Keratinocyte (primary cell): ENCODE results near the gene GALNT6. TPM values are rescaled to one million over a fixed set of nuclear protein-coding genes. Genes with fewer than 3 reads are reported as not detected.

Experiments used
- DNase-seq: peaks from one replicate; pipeline ENCODE4 v3.0.0-alpha.2; 2011; ENCODE audit warnings: low read depth, missing footprints, low spot score
- FAIRE-seq: peaks from 2 replicates; lab custom pipeline; 2011; peaks lifted over from hg19 to GRCh38; lab: Jason Lieb, UNC
- H2AFZ ChIP-seq: 2 replicates; pipeline ENCODE4 v1.6.0; 2012; ENCODE audit warnings: low read length, control low read depth, inconsistent platforms; ENCODE audit not compliant: control insufficient read depth
- H3K27ac ChIP-seq: 2 replicates; pipeline ENCODE4 v1.5.1; 2011; ENCODE audit warnings: low read length; ENCODE audit not compliant: control insufficient read depth, insufficient read depth
- H3K27me3 ChIP-seq: 3 replicates; pipeline ENCODE4 v1.6.0; 2011; ENCODE audit warnings: low read length; ENCODE audit not compliant: control insufficient read depth, insufficient read depth; ENCODE audit errors: extremely low read depth
- H3K36me3 ChIP-seq, 2 experiments: 2 replicates in 1 of 2; 3 replicates in 1 of 2; pipeline ENCODE4 v1.5.1; 2011; ENCODE audit warnings: low read length in 2 of 2, mild to moderate bottlenecking in 1 of 2; ENCODE audit not compliant: control insufficient read depth in 2 of 2, insufficient read depth in 2 of 2; ENCODE audit errors: extremely low read depth in 1 of 2
- H3K4me1 ChIP-seq: 3 replicates; pipeline ENCODE4 v1.5.1; 2011; ENCODE audit warnings: low read length; ENCODE audit not compliant: control insufficient read depth, insufficient read depth; ENCODE audit errors: extremely low read depth
- H3K4me2 ChIP-seq: 3 replicates; pipeline ENCODE4 v1.6.0; 2011; ENCODE audit warnings: low read depth, low read length; ENCODE audit not compliant: control insufficient read depth, insufficient read depth; ENCODE audit errors: extremely low read depth
- H3K4me3 ChIP-seq, 3 experiments: fragments of 200-600 bp in 1 of 3; sonication (generic) in 1 of 3; 2 replicates in 2 of 3; 3 replicates in 1 of 3; pipeline ENCODE4 v1.5.1; 2011 to 2016; ENCODE audit warnings: low read length in 3 of 3, mild to moderate bottlenecking in 3 of 3, control low read depth in 2 of 3, inconsistent platforms in 1 of 3, low read depth in 1 of 3, mixed read lengths in 1 of 3, mixed run types in 1 of 3, moderate library complexity in 1 of 3; ENCODE audit not compliant: control insufficient read depth in 2 of 3, insufficient read depth in 2 of 3; ENCODE audit errors: extremely low read depth in 1 of 3
- H3K79me2 ChIP-seq: 2 replicates; pipeline ENCODE4 v1.6.0; 2012; ENCODE audit warnings: low read length; ENCODE audit not compliant: control insufficient read depth, insufficient read depth
- H3K9ac ChIP-seq: 3 replicates; pipeline ENCODE4 v1.6.0; 2011; ENCODE audit warnings: low read length; ENCODE audit not compliant: control insufficient read depth, insufficient read depth; ENCODE audit errors: extremely low read depth
- H3K9me1 ChIP-seq: 3 replicates; pipeline ENCODE4 v1.6.0; 2011; ENCODE audit warnings: low read length; ENCODE audit not compliant: control insufficient read depth, insufficient read depth; ENCODE audit errors: extremely low read depth
- H3K9me3 ChIP-seq: 2 replicates; pipeline ENCODE4 v1.5.1; 2012; ENCODE audit warnings: low read depth, low read length; ENCODE audit not compliant: control insufficient read depth
- H4K20me1 ChIP-seq: 3 replicates; pipeline ENCODE4 v1.6.0; 2011; ENCODE audit warnings: low read length; ENCODE audit not compliant: control insufficient read depth, insufficient read depth; ENCODE audit errors: extremely low read depth
- EZH2 ChIP-seq: IDR thresholded peaks from one replicate; pipeline ENCODE4 v1.6.1; 2012; ENCODE audit warnings: inconsistent platforms, mild to moderate bottlenecking, low read length, moderate library complexity
- dilution Hi-C: fragments of 300-500 bp; cut with MboI; formaldehyde crosslinking; loops from one replicate; pipeline ENCODE4 v1.7.0; 2020; ENCODE audit warnings: low sequenced_read_pairs; ENCODE audit not compliant: extremely low pct_ligation_motif_present
- polyA plus RNA-seq, 5 experiments: library from polyadenylated mRNA; depleted of rRNA in 3 of 5; stranded (reverse) in 3 of 5; stranded (forward) in 1 of 5; unstranded in 1 of 5; fragments of >200 nt; gene quantifications; 1 replicate in 1 of 5; 2 replicates in 3 of 5; 3 replicates in 1 of 5; pipeline versions ENCODE4 v1.2.1 to v1.2.3, GENCODE V29; 2011 to 2012; ENCODE audit warnings: missing spikeins in 2 of 5, low read depth in 1 of 5, low replicate concordance in 1 of 5
- TF ChIP-seq, protein P1 (sequence below), 3 experiments: IDR thresholded peaks in 1 of 3; conservative IDR thresholded peaks in 1 of 3; optimal IDR thresholded peaks in 1 of 3; 2 replicates in 2 of 3; 3 replicates in 1 of 3; pipeline versions ENCODE3 to v1.5.1; 2011; ENCODE audit warnings: low read length in 3 of 3, mild to moderate bottlenecking in 3 of 3, moderate library complexity in 2 of 3, control low read depth in 1 of 3, inconsistent platforms in 1 of 3; ENCODE audit not compliant: insufficient read depth in 2 of 3; ENCODE audit errors: extremely low read depth in 1 of 3

Gene GALNT6
- polyA plus RNA-seq, 1 donor (not counting 4 experiments of a cell fraction or from before 2014, with no cell fraction given) = 42.7 TPM

DNA sequence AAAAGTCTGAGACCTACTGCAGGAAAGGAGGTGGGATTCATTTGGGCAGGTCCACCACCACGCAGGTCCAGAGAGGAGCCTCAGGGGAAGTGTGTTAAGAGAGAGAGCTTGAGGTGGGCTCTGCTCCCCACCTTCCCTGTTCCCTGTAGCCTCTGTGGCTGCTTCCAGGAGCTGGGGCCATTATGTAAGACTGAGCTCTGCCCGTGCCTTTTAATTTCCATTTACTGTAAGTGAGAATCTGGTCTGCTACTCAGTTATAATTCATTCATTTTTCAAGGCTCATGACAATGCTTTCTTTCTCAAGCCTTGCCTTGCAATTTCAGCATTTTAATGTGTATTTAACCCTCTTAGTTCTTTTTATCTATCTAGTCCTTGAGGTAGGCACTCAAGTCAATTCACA lies 41.7 kb upstream of the GALNT6 start:
- Histone ChIP-seq H3K4me3 (no peak overlapping the region), H3K4me1 (no peaks in the 10 kb centered on the region), H3K27me3 (no peaks in the 10 kb centered on the region), H3K9ac (no peak overlapping the region), H4K20me1 (no peaks in the 10 kb centered on the region), H3K9me3 (no peaks in the 10 kb centered on the region), H3K79me2 (no peaks in the 10 kb centered on the region), H3K9me1 (no peaks in the 10 kb centered on the region), H3K27ac (no peak overlapping the region), H3K4me2 (no peak overlapping the region), H2AFZ (no peak overlapping the region), H3K36me3 (no peaks in the 10 kb centered on the region)
- TF ChIP-seq, protein P1, sequence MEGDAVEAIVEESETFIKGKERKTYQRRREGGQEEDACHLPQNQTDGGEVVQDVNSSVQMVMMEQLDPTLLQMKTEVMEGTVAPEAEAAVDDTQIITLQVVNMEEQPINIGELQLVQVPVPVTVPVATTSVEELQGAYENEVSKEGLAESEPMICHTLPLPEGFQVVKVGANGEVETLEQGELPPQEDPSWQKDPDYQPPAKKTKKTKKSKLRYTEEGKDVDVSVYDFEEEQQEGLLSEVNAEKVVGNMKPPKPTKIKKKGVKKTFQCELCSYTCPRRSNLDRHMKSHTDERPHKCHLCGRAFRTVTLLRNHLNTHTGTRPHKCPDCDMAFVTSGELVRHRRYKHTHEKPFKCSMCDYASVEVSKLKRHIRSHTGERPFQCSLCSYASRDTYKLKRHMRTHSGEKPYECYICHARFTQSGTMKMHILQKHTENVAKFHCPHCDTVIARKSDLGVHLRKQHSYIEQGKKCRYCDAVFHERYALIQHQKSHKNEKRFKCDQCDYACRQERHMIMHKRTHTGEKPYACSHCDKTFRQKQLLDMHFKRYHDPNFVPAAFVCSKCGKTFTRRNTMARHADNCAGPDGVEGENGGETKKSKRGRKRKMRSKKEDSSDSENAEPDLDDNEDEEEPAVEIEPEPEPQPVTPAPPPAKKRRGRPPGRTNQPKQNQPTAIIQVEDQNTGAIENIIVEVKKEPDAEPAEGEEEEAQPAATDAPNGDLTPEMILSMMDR (optimal IDR thresholded peaks at IDR 0.05 in 1 of 3, IDR thresholded peaks at IDR 0.05 in 1 of 3, conservative IDR thresholded peaks at IDR 0.05 in 1 of 3; ENCODE audit: extremely low read depth in 1 of 3, insufficient read depth in 2 of 3, low read length in 3 of 3) = no peak
- no peak for TF ChIP-seq EZH2
- dilution Hi-C loops = no loop called here
- DNase-seq (no peak), FAIRE-seq (no peak)

DNA sequence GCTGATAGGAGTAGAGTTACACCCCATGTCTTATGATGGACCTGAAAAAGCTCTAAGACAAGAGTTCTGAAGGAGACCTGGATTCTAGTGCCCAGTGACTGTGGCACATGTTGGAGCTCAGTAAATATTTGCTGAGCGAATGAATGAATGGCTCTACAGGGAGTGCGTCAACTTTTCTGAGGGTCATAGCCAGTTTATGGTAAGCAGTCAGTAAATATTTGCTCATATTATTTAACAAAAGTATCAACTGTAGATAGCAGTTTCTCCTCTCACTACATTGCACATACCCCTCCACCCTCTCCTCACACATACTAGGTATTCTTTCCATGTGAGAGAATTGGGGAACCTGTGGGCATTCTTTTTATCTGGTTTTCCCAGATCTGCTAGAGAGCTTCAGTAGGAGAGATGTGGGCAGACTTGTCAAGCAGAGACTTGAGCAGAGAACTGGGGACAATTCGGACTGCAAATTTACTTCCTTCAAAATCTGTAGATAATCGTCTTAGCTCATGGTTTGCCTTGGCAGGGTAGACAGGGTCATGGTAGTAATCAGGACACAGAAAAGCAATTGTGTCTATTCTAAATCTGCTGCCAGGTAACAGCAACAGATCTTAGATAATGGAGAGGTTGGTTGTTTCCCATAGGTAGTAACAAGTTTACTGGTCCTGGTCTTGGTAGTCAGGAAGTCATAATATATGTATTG lies 39.1 kb upstream of the GALNT6 start:
- Histone ChIP-seq H3K27ac (no peak overlapping the region), H4K20me1 (no peaks in the 10 kb centered on the region), H3K27me3 (peaks cover 6% of the 10 kb centered on the region), H3K4me2 (no peak overlapping the region), H3K79me2 (no peaks in the 10 kb centered on the region), H3K4me3 (no peak overlapping the region), H3K9me1 (no peaks in the 10 kb centered on the region), H2AFZ (no peak overlapping the region), H3K36me3 (no peaks in the 10 kb centered on the region), H3K9me3 (no peaks in the 10 kb centered on the region), H3K4me1 (no peaks in the 10 kb centered on the region), H3K9ac (no peak overlapping the region)
- FAIRE-seq (no peak), DNase-seq (no peak)
- TF ChIP-seq EZH2 = no peak
- TF ChIP-seq, protein P1 (optimal IDR thresholded peaks at IDR 0.05 in 1 of 3, IDR thresholded peaks at IDR 0.05 in 1 of 3, conservative IDR thresholded peaks at IDR 0.05 in 1 of 3; ENCODE audit: extremely low read depth in 1 of 3, insufficient read depth in 2 of 3, low read length in 3 of 3) = no peak
- dilution Hi-C loops = no loop called here
